Activated CD4-positive, alpha-beta T cell treated with anti-CD3 and anti-CD28 coated beads for 24 hours (primary cell): ENCODE data around the gene LCN10.
"Not testable (repeated sequence)": the region's sequence is repeated elsewhere in the genome, so short reads cannot be mapped to it uniquely, and the experiment has no call there.

Experiments
- DNase-seq, 2 donors: peaks; one replicate each; pipeline ENCODE4 v3.0.0-alpha.2; 2020; ENCODE audit warnings: low read depth in 2 of 2

LCN10 gene

GRCh38 chr9:136720251-136720897 lies 22.4 kb downstream of the LCN10 start:
- DNase-seq, result no peak

GRCh38 chr9:136719195-136719880 lies 23.4 kb downstream of the LCN10 start:
- DNase-seq, result no peak

- no peak for DNase-seq
Measured at GRCh38 chr9:136718345-136719194, 24.2 kb downstream of the LCN10 start.

- no peak for DNase-seq
Measured at GRCh38 chr9:136717399-136717798, 25.3 kb downstream of the LCN10 start.

- no peak for DNase-seq
Measured at GRCh38 chr9:136714893-136715274, 27.9 kb downstream of the LCN10 start.

GRCh38 chr9:136714096-136714892 lies 28.4 kb downstream of the LCN10 start:
- no peak for DNase-seq

DNA sequence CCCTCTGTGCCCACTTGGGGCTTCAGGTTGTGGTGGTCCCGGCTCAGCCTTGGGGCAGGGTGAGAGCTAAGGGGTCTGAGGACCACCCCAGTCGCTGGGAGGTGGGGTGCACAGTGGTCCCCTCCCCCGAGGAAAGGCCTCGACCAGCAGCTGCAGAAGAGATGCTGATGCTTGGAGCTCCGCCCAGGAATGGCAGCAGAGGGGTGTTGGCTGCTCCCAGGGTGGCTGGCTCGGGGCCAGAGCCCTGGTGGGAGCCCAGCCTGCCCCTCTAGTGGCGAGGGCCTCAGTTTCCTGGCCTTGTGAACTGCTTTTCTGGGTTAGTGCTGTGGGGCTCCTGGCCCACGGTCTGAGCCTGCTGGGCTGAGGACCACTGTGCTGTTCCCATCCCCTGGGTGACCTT lies 29.2 kb downstream of the LCN10 start:
- DNase-seq, result no peak

GRCh38 chr9:136712690-136713544 lies 29.8 kb downstream of the LCN10 start:
- DNase-seq, result no peak

DNA sequence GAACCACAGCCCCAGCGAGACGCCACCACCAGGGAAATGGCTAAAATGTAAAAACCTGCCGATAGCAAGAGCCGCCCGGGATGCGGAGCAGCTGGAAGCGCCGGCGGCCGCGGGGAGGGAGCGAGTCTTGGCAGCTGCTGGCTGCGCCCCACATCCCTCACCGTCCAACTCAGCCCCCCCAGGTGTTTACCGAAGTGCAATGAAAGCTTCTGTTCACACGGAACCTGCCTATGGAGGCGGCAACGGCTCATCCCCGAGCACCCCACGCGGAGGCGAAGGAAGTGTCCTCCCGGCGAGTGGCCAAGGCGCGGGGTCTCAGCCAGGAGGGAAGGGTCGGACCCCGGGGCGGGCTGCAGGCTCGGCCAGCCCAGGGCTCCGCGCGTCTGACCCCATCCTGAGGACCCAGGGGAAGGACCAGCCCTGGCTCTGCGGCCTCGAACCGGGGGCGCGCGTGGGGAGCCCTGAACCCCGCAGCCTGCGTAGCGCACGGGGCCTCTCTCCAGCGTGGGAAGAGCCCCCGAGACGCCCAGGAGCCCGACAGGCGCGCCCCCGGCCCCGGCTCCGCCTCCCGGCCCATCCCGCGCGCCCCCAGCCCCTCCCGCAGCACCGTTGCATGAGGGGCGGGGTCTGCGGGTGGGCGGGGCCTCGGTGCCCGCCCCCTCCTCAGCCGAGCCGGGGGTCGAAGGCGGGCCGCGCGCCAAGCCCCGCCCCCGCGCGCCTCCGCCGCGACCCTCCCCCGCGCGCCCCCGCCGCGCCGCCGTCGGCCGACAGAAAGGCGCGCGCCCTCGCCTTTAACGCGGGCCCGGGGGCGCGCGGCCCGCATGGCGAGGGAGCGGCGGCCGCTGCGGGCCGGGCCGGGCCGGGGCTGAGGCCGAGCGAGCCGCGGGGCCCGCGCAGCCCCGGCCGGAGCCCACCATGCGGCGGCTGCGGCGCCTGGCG lies 30.7 kb downstream of the LCN10 start, which contains the start of gene DIPK1B:
DIPK1B (plus strand) TSS at position 822 of the 939 bp plus-strand sequence; CDS start at position 916, 94 bp downstream.
- no peak for DNase-seq

DNA sequence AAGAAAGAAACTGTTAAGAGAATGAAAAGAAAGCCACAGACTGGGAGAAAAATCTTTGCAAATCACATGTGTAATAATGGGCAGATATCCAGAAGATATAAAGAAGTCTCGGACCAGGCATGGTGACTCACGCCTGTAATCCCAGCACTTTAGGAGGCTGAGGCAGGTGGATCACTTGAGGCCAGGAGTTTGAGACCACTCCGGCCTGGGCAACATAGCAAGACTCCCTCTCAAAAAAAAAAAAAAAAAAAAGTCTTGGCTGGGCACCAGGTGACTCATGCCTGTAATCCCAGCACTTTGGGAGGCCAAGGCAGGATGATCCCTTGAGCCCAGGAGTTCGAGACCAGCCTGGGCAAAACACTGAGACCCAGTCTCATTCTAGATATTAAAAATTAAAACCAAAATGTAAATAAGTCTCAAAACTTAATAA lies 31.5 kb downstream of the LCN10 start:
- not testable (repeated sequence) for DNase-seq

- DNase-seq, result no peak
Measured at GRCh38 chr9:136710543-136710942, 32.2 kb downstream of the LCN10 start.

- DNase-seq, result no peak
Measured at GRCh38 chr9:136709454-136710109, 33.2 kb downstream of the LCN10 start.

- DNase-seq, result no peak
Measured at GRCh38 chr9:136707849-136708517, 34.8 kb downstream of the LCN10 start.

DNA sequence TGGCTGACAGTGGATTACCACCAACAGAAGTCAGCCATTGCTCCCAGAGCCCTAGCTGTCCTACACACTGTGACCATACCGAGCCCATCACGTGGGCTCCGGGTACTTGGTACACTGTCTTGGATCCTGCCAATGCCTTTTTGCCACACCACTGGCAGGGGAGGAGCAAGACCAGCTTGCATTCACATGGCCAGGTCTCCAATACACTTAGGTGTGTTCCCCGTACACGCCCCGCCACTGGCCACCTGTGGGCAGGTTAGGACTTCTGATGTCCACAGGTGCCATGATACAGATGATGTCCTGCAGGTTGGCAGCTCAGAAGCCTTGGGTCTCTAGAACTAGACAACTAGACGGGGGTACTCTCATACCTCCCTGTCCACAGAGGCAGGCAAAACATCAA lies 35.7 kb downstream of the LCN10 start:
- DNase-seq, result no peak

DNA sequence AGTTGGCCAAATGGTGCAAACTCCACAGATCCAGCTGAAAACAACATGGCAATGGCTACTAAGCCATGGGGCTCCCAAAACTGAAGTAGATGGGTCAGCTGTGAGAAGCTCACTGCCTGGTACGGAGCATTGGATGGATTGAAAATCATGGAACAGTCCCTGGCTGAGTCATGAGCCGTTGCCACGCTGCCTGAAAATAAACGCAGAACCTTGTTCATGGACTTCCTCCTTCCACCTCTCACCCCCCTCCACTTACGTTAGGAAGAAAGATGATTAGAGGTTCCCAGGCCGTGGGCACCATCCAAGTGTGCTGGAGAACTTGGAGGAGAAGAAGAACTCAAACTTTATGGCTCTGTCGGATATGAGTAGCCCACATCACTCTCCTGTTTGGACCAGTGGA lies 37.2 kb downstream of the LCN10 start:
- no peak for DNase-seq

- DNase-seq, result not testable (repeated sequence)
Measured at GRCh38 chr9:136704741-136705140, 38.0 kb downstream of the LCN10 start.

DNA sequence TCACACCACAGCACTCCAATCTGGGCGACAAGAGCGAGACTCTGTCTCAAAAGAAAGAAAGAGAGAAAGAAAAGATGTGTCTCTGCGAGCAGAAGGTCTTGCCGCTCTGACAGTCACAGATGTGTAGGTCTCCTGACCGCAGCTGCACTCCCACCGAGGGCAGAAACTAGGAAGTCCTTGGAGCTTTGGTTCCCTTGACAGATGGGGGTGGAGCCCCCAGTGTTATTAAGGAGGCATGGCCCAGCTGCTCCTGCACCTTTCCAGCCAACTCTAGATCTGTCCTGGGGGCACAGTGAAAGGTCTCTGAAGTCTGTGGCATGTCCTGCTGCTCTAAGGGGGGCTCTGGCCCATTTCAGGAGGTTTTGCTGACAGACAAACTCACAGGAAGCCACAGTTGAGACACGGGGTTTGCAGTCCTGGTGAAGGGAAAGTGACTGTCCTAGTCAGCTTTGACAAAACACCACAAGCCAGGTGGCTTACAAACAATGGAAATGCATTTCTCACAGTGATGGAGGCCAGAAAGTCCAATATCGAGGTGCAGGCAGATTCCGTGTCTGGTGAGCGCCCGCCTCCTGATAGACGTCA lies 39.4 kb downstream of the LCN10 start:
- no peak for DNase-seq

GRCh38 chr9:136701668-136702053 lies 41.1 kb downstream of the LCN10 start:
- DNase-seq, result no peak
